GM12874 (cell line): ENCODE data around the gene SRCIN1.

Experiments used
- TF ChIP-seq, protein P1 (sequence below): IDR thresholded peaks from 2 replicates; pipeline ENCODE4 v1.5.1; 2011; ENCODE audit warnings: low read depth, mild to moderate bottlenecking, control low read depth, low read length, moderate library complexity; ENCODE audit not compliant: insufficient read depth

The SRCIN1 gene

DNA sequence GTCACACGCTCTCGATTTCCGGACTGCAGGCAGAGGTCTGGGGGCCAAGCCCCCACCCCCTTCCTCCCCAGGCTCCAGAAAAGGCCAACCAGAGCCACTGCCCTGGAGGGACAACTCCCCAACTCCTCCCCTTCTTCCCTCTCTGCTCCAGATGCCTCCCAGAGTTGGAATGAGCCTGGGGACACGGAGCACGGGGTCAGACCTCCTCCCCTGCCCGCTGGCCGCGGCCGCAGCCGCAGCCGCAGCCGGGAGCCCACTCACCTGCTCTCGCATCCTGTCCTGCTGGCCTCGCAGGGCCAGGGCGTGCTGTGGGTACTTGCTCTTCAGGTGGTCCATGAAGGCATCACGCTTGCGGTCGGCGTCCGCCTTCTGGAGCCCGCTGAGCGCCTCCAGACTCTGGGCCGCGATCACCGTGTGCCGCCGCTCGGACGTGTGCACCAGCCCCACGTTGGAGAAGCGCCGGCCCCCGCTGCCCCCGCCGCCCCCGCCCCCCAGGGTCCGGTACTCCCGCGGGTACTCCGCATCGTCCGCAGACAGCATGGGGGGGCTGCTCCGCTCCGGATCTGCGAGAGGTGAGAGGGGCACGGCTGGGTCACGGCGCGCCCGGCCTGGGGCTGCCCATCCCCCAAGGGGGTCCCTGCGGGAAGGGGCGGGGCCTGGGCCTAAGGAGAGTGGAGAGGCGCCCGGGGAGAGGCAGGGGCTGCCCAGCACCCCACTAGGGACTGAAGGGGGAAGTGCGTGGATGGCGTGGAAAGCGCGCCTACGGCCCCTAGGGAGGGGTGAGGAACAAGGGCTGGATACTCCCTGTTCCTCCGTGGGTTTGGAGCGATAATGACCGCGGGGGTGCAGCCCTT lies 27.3 kb downstream of the SRCIN1 start:
- TF ChIP-seq, protein P1, sequence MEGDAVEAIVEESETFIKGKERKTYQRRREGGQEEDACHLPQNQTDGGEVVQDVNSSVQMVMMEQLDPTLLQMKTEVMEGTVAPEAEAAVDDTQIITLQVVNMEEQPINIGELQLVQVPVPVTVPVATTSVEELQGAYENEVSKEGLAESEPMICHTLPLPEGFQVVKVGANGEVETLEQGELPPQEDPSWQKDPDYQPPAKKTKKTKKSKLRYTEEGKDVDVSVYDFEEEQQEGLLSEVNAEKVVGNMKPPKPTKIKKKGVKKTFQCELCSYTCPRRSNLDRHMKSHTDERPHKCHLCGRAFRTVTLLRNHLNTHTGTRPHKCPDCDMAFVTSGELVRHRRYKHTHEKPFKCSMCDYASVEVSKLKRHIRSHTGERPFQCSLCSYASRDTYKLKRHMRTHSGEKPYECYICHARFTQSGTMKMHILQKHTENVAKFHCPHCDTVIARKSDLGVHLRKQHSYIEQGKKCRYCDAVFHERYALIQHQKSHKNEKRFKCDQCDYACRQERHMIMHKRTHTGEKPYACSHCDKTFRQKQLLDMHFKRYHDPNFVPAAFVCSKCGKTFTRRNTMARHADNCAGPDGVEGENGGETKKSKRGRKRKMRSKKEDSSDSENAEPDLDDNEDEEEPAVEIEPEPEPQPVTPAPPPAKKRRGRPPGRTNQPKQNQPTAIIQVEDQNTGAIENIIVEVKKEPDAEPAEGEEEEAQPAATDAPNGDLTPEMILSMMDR: no peak

DNA sequence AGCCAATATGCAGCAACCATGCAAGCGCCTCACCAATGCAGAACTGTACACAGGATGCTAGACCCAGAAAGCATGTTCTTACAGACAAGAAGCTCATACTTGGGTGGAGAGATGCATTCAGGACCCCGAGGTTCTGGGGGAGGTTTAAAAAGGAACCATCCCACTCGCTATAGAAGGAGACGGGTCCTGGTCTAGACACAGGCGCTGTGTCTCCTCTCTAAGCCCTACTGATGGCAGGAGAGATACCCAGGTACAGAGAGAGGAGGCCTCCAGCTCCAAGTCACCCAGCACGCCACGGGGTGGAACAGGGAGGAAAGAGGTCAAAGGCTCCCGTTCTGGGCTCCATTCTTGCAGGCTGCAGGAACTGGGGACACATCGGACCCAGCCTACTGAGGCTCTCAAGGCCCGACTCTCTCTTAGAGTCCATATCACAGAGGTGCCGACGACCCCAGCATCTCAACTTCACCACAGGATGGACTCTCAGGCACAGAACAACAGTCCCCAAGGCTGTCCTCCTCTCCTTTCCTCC lies 28.0 kb downstream of the SRCIN1 start:
- TF ChIP-seq, protein P1: no peak

DNA sequence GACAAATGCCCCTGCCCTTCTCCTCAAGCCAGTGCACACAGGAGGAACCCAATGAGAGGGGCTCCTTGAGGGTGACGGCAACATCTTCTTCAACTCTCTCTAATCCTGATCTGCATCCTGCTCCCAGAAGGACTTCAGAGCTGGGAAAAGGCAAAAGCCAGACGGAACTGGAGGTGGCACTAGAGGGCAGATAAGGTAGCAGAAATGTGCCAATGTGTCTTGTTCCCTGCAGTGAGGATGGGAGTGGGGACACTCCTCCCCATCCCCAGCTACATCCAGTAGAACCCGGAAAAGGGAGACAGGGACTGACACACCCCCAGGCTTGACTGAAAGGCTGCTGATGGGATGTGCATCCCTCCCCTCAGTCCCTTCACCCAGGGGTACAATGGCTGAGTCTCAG lies 28.5 kb downstream of the SRCIN1 start:
- TF ChIP-seq, protein P1: no peak

DNA sequence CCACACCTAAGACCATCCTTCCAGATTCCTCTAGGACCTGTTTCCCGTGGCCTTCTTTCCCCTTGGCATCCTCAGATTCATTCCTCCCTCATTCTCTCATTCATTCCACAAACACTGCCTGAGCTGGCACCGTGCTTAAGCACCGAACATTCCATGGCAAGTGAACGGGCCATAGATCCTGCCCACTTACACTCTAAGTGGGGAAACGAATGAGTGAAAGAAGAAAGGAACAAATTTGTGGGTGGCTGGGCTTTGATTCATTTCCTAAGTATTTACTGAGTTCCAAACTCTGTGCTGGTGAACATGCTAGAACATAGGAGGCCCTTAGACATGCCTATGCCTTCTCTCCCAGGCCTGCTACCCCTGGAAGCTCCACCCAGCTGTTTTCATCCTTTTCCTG lies 30.0 kb downstream of the SRCIN1 start:
- TF ChIP-seq, protein P1: no peak

DNA sequence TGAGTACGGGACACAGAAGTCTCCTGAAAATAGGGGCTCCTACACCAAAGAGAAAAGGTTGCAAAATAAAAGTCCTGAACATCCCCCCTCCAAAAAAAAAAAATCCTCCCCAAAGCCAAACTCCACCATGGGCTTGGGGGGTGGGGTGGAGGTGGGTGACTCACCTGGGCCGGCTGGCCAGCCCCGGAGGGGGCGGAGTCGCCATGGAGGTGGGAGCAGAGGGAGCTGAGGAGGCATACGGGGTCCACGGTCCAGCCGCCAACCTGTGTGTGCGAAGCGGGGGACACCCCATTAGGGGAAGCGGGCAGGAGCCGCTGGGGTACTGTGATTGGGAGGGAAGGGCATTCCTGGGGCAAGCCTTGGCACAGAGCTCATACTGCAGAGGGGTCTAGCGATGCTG lies 31.0 kb downstream of the SRCIN1 start:
- TF ChIP-seq, protein P1: no peak

DNA sequence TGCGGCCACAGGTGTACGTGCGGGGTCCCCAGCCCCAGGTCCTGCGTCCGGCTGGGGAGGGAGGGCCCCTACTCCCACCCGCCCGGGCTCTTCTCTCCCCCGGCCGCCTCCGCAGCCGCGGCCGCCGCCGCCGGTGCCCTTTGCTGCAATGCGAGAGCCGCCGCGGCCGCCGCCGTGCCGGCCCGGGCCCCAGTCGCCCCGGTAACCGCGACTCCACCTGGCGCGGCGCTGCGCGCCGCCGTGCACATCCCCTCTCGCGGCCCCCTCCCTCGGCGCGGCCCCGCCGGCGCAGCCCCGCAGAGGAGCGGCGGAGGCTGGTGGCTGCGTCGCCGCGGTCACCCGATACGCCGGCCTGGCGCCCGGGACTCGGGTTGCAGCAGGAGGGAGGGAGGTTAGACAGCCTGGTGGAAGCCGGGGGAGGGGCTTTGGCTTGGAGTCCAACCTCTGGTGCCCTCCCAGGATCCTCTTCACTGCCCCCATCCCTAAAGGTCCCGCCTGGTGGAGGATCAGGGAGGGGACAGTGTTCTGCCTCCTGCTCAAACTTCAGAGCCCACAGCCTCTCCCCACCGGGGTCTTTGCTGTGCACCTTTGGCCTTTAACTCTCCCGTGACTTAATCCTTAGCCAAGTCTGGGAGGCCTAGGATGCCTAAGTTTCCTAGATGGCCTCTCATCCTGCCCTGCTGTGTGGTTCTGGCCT lies 32.9 kb downstream of the SRCIN1 start:
- TF ChIP-seq, protein P1: no peak
